Activated T-cell treated with anti-CD3 and anti-CD28 coated beads, Interleukin-2, amount 50 U/mL, for 48 hours (primary cell): Measurements from ENCODE around the gene PLXNA2.
A peak's percentile ranks its signal among the peaks of the same experiment; 100 is the strongest.

Experiments
- DNase-seq, 2 experiments: peaks; one replicate each; pipeline ENCODE4 v3.0.0-alpha.2; 2020

Gene PLXNA2, protein sequence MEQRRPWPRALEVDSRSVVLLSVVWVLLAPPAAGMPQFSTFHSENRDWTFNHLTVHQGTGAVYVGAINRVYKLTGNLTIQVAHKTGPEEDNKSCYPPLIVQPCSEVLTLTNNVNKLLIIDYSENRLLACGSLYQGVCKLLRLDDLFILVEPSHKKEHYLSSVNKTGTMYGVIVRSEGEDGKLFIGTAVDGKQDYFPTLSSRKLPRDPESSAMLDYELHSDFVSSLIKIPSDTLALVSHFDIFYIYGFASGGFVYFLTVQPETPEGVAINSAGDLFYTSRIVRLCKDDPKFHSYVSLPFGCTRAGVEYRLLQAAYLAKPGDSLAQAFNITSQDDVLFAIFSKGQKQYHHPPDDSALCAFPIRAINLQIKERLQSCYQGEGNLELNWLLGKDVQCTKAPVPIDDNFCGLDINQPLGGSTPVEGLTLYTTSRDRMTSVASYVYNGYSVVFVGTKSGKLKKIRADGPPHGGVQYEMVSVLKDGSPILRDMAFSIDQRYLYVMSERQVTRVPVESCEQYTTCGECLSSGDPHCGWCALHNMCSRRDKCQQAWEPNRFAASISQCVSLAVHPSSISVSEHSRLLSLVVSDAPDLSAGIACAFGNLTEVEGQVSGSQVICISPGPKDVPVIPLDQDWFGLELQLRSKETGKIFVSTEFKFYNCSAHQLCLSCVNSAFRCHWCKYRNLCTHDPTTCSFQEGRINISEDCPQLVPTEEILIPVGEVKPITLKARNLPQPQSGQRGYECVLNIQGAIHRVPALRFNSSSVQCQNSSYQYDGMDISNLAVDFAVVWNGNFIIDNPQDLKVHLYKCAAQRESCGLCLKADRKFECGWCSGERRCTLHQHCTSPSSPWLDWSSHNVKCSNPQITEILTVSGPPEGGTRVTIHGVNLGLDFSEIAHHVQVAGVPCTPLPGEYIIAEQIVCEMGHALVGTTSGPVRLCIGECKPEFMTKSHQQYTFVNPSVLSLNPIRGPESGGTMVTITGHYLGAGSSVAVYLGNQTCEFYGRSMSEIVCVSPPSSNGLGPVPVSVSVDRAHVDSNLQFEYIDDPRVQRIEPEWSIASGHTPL (N-terminal part only)

DNA sequence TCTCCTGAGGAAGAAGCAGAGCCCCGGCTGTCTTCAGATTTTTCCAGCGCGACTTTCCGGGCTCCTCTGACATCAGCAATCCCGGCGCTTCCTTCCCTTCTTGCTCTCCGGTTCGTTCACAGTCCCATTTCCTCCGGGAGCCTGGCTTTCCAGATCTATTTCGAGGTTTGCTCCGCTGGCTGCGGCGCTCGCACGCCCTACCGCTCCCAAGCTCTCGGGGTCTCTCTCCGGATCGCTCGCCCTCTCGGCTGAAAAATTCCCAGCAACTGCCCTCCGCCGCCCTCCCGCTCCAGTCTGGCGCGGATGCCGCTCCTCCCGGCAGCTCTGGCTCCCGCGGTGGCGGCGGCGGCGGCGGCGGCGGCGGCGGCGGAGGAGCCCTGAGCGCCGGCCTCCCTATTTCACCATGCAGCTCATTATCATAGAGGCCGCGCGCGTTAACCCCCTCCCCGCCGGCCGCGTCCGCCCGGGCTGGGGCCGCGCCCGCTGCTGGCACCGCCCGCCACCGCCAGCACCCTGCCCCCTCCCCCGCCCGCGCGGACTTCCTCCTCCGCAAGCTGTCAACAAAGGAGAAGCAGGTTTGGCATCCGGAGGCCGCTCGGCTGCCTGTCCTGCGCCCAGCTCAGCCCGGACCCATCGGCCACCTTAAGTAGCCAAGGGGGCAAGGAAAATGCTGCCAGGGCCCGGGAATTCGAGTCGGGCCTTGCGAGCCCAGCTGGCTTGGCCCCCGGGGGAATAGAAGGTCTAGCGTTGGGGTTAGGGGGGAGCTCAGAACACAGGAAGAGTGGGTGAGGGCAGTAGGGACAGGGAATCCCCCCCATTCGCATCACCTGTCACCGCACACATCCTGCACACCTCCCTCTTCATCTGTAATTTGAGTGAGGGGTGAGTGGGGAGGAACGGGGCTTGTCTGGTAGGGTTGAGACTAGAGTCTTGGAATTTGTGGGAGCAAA, at the start of gene PLXNA2:
Gene PLXNA2, minus strand, starts transcription at position 418 of the 950 bp plus-strand sequence. CDS start 26,462 bp downstream, outside the sequence.
- DNase-seq = peak; percentile 58 to 64

DNA sequence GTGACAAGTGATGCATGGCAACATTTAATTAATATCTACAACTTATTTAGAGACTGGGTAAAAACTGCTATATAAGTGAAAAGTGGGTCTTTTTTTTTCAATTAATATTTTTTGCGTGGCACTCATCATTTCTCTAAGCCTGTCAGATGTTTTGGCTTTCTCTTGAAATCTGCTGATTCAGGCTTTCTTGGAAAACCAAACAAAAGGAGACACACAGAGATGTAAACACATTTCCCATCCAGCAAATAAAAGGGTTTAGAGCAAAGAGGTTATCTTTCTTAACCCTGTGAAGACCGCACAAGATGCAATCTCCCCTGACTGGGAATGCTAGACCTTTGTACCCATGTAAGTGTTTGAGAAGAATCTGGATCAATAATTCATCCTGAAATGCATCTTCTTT, 48.7 kb upstream of the PLXNA2 start:
- DNase-seq = no peak

DNA sequence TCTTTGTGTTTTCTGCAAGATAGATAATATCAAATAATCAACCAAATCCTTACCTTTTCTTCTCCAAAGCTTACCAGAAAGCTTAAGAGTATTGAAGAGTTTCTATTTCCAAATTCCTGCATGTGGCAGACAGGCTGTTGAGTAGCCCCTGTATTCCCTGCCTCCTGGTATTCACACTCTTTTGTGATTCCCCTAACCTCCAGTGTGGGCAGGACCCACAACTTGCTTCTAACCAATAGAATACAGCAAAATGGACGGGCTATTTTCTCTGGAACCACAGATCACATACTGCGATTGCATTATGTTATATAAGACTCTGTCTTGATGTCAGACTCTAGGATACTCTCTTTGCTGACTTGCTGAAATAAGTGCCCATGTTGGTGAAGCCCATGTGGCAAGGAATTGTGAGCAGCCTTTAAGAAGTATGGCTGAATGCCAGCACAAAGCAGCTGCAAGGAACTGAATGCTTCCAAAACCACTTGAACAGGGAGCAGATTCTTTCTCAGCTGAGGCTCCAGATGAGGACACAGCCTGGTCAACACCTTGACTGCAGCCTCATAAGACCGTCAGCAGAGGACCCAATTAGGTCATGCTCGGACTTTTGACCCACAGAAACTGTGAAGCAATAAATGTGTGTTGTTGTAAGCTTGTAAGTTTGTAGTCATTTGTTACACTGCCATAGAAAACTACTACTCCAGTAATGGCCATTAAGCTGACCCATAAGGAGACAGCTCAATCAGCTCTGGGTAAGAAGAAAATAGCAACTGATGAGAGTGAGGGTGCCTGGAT, 47.9 kb upstream of the PLXNA2 start:
- DNase-seq = no peak

DNA sequence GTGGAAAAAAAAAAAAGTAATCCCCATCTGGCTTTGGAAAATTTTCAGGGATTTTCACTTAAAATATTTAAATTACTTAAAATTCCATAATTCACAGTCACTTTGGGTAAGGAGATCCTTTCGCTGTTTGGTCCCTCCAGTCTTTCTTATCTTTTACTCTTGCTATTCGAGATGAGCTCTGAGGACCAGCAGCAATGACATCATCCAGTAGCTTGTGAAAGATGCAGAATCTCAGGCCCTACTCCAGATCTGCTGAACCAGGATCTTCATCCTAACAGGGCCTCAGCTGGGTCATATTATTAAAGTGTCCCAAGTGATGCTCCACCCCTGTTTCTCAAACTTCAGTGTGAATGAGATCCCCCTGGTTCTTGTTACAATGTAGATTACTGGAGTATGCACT, 46.9 kb upstream of the PLXNA2 start:
- no peak for DNase-seq

DNA sequence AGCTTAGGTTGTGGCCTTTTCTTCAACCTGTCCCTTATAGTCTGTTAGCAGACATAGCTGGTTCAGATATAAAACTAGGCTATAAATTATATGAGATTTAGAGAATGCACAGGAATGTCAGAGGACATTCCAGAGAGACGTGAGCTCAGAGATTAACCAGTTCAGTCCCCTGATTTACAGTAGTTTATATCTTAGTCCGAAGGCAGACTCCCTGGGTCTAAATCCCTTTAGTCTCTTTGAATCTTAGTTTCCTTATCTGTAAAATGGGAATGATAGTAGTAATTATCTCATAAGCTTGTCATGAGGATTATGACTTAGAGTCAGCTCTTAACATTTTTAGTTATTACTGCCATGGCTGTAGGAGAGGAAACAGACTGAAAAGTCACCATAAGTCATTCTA, 45.5 kb upstream of the PLXNA2 start:
- DNase-seq = no peak

DNA sequence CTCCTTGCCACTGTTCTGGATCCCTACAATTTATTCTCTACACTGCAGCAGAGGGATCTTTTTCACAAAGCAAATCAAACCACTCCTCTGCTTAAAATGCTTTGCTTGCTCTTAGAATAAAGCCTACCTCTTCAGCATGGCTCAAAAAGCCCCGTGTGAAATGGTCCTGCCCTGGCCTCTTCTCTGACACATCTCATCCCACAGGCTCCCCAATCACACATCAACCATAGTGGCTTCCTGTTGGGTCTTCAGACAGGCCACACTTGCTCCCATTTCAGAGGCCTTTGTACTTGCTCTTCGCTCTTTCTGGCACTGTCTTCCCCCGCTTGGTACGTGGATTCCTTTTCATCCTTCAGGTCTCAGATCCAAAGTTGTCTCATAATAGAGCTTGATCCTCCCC, 44.3 kb upstream of the PLXNA2 start:
- no peak for DNase-seq

DNA sequence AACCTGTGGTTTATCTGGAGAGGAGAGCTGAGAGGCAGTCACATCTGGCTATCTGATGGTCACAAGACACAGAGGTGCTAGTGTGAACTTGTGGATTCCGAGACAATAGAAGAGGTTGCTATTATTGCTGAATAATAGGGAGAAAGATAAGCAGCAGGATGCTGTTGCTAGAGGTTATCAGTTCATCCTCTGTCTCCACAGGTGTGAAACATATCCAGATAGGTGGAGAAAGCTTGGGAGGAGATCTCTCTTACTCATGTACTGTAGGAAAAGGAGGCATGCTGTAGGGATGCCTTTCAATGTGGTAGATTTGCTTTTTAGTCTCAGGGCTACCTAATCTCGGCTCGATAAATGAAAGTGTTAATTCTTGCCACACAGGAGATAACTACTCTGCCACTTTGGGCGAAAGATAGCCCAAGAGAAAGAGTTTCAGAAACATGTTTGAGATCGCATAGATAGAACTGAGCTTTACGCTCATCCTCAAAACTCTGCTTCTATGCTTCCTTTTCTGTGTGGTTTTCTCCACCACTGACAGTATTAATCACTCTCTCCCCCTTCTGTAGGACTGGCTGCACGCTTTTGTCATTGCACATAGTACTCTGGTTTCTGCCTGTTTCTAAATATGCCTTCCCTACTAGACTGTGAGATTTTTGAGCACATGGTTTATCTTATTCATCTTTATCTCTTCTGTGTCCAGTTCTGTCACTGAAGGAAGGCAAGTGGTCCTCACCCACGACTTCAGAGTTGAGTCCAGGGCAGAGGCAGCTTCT, 36.7 kb upstream of the PLXNA2 start:
- no peak for DNase-seq

DNA sequence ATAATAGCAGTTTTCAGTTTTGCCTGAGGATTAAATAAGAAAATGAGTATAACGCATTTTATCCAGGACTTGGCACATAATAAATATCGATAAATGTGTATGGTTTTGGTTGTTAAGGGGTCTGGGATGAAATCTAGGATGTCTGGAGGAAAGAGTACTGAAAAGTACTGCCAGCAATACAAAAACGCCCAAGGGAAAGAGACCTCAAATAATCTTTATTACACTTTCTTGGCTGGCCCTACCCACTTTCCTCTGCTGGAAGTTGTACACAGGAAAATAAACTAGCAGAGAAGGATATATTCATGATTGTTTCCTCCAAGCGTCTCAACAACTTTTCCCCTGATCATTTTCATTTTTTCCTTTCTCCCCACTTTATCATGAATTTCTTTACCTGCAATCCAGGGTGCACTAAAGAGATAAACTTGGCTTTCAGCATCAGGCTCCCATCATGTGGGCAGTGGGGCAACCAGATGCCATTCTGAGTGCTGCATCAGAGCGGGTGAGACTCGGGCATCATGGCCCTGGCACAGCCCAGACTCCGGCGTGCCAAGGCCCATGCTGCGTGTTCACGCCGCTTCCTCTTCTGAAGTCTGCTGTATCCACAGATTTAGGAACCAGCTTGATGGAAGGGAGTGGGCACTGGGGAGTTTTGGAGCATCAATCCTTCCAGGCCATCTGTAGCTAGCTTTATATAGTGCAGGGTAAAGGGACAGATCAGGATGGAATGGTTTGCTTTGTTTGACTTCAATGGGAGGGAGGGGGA, 35.8 kb upstream of the PLXNA2 start:
- DNase-seq = no peak

DNA sequence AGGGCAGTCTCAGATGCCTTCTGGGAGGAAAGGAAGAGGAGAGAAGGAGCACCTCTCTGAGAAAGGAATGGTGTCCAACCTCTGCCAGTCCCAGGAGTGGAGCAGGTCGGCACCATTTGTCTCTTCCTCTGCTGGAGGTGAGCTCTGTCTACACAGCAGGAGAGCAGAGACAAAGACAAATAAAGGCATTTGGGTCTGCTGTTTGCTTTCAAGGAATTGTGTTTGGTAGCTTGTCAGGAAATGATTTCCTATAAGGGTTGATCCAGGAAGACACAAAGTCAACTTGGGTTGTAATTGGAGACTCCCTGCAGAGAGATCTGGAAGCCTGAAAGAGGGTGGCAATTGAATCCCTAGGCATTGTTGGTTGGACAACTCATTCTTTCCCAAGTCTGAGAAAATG, 34.5 kb upstream of the PLXNA2 start:
- DNase-seq = no peak

DNA sequence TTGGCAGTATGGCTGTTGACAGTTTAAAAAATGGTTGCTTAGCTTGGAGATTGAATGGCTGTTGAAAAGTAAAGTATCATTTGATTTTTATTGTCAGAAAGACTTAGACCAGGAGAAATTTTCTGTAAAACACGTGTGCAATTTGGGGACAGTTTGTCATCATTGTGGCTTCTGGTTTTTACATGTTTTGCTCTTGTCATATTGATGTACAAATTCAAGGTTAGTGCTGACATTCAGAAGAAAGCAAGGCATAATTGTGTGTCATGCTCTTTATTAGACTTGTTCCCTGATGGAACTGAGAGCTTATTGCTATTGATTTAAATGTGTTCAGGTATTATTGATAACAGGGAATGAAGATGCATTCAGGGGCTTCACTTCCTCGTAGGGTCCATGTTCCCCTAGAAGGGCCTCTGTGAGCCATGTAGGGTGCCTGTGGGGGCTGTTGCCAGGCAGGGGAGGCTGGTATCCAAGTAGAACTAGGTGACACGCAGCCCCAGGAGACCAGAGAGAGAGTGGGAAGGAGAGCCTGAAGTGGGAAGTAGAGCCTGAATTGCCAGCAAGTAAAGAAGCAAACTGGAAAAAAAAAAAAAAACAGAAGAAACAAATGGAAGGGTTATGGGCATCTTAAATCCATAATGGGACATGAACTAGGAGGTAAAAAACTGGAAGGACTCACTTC, 32.7 kb upstream of the PLXNA2 start:
- no peak for DNase-seq

DNA sequence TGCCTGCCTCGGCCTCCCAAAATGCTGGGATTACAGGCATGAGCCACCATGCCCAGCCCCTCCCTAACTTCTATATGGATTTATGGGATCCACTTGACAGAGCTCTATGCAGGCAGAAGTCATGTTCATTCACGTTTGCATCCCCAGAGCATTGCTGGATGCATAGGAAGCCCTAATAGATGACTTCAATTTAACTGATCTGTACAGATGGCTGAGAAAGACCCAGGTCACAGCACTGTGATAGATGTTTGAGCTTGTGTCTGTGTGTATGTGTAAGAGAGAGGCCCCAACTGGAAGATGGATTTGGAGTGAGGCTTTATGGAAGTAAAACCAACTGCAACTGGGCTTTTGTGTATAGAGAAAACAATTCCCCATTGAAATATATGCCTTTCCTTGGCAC, 30.9 kb upstream of the PLXNA2 start:
- no peak for DNase-seq

DNA sequence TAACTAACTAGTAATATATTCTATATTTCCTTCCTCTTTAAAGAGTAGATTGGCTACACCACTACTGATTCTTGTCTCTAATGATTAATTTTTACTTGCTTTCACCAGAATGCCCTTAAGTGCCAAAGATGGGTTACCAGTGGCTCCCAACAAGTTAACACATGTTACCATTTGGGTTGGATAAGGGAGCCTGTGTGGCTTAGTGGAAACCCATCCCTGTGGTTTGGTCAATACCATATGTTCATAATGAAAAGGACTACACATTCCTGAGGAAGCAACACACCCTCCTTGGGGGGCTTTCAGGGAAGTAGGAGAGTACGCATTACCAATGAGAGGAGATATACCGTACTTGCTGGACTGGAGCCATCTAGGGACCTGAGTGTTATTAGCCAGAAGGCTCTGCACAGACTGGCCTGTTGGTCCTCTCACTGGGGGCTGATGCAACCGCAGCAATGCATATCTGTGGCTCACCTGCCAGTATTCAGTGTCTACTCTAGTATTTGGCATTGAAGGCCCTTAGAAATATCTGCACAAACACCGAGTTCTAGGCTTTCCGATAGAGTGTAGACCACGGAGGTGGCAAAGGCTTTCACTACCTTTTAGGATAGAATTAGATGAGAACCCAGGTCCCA, 29.3 kb upstream of the PLXNA2 start:
- DNase-seq = no peak

DNA sequence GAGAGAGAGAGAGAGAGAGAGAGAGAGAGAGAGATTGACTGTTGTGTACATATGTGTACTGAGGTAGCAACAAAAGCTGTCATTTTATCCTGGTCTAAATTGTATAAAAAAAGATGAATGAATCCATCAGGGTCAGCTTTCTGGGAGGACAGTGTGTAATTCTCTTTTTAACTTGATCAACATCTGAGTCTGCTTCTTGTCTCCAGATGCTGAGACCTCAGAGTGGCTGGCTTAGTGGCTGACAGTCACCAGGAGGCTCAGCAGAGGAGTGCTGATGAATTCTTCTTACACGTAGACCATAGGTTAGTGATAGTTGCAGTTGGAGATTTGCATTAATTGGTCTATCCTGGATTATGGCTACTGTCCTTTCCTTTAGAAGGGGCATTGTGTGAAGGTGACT, 28.5 kb upstream of the PLXNA2 start:
- no peak for DNase-seq

DNA sequence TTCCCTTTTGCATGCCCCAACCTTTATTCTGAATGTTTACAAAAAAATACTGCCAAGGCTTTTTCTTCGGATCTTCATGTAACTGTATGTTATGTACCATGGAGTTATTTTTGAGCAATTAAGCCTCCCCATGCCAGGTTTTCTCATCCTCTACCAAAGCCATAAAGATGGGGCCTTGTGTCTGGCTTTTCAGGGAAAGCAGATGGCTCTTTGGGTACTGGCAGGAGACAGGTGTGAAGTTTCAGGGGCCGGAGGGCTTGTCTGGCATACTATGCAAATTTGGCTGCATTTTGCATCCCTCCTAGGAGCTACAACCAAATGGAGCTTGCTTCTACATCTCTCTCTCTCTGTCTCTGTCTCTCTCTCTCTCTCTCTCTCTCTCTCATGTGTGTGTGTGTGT, 28.1 kb upstream of the PLXNA2 start:
- no peak for DNase-seq

DNA sequence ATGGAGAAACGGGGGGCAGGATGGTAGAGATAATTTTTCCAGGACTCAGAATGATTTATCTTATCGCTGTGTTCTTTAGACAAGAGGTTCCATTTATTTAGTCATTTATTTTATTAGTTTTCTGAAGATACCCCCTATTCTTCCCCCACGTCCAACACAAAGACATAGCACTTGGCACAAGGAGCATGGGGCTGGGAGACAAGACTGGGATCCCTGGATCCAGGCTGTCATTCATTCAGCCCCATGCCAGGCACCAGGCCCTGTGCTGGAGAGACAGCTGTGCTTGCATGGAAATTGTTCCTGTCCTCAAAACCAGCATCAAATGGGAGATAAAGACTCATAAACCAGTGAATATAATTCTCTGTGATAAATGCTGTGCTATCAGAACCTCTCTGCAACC, 27.1 kb upstream of the PLXNA2 start:
- DNase-seq = no peak

DNA sequence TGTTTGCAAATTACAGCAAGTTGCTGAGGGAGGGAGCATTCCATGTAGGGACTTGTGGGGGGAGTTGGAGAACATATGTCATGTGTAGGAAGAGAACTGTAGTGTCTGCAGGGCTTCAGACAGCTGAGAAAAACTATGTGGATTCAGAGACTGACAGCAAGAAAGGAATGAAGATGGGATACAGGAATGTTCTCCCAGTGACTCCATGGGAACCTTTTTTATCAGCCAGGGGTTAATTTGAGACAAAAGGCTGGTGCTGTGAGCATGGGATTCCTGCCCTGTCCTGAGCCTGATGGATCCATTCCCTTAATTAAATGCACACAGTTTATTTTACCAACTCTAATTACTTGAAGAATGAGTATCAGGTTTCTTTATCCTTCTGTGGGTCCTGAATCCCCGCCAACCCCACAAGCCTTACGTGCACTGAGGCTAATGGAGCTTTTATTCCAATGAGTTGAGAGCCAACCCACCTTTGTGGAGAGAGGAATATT, 26.5 kb upstream of the PLXNA2 start:
- no peak for DNase-seq

DNA sequence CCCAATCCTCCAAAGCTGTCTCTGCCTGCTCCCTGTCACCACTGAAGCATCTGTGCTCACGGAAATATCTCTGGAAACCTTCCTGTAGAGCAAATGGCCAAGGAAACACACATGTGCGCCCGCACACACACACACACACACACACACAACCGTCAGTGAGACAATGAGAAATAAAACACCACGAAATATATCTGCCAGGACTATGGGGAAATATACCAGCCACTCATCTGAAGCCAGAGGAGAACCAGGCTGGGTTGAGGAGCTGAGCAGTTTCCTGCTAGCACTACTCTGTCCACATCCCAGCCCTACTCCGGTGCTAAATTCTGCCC, 25.1 kb upstream of the PLXNA2 start:
- no peak for DNase-seq

DNA sequence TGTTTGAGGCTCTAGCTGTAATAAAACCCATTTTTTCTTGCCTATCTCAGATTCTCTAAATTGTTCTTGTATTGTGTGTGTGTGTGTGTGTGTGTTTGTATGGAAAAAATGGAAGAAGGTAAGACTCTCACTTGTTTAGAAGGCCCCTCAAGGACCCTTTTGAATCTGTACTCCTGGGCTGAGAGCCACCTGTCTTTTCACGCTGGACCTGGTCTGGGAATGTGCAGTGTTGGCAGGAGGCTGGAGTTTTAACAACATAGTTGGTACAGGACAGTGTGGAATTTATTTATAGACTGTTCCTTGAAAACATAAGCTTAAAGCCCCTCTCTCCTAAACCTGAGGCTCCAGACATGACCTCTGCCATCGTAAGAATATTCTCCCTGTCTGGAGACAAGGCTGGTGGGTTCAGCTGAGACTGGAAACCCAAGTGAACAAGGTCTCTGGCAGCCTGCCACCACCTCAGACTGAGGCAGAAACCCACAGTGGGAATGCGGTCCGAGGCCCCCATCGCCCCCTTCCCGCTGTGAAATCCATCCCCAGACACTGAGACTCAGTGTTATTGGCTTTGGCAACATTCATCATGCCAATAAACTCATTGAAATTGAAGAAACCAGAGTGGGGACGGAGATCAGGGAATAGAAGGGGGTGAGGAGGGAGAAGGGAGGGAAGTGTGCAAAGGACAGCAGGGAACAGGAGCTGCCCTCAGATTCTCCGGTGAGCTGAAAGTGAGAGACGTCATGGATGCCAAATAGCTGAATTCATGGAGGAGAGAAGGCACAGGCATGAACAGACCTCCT, 24.6 kb upstream of the PLXNA2 start:
- DNase-seq = no peak
